Naive thymus-derived CD4-positive, alpha-beta T cell (primary cell): Measurements from ENCODE around the gene KIF26A. TPM values are rescaled to one million over a fixed set of nuclear protein-coding genes. Genes with fewer than 3 reads are reported as not detected.

ENCODE experiments used
- ATAC-seq: fragments of 150-1000 bp; cut with Tn5 transposase; 2 replicates; pipeline ENCODE4 v1.10.0; 2021; ENCODE audit warnings: mild to moderate bottlenecking, moderate library complexity
- CTCF ChIA-PET: fragments of 350-600 bp; sonication (Branson Sonifier 250); formaldehyde crosslinking; loops from one replicate; lab custom pipeline; 2021; ENCODE audit warnings: antibody characterized with exemption; lab: Charles Lee
- POLR2A ChIA-PET: fragments of 350-600 bp; sonication (Branson Sonifier 250); formaldehyde crosslinking; loops from one replicate; lab custom pipeline; 2021; ENCODE audit warnings: antibody characterized with exemption, inconsistent platforms; lab: Charles Lee
- DNase-seq, 9 donors: peaks; one replicate each; pipeline versions ENCODE4 v3.0.0 to v3.0.0-alpha.2; 2020 to 2022; ENCODE audit warnings: mixed read lengths in 1 of 9
- H3K27ac ChIP-seq: one replicate; pipeline ENCODE4 v1.7.0; 2013; ENCODE audit warnings: mild to moderate bottlenecking, low read depth, low read length, moderate library complexity
- H3K27me3 ChIP-seq, 2 donors: one replicate each; pipeline ENCODE4 v1.7.0; 2013; ENCODE audit warnings: low read length in 2 of 2, mild to moderate bottlenecking in 2 of 2, moderate library complexity in 2 of 2; ENCODE audit not compliant: control insufficient read depth in 2 of 2, insufficient read depth in 2 of 2
- H3K36me3 ChIP-seq, 3 experiments: 1 replicate in 2 of 3; 2 replicates in 1 of 3; pipeline ENCODE4 v1.7.0; 2013; ENCODE audit warnings: low read length in 3 of 3, mild to moderate bottlenecking in 3 of 3, moderate library complexity in 1 of 3; ENCODE audit not compliant: insufficient read depth in 3 of 3, control insufficient read depth in 2 of 3
- H3K4me1 ChIP-seq, 2 donors: one replicate each; pipeline ENCODE4 v1.7.0; 2013; ENCODE audit warnings: low read length in 2 of 2, mild to moderate bottlenecking in 2 of 2, moderate library complexity in 1 of 2; ENCODE audit not compliant: control insufficient read depth in 2 of 2, insufficient read depth in 2 of 2
- H3K4me3 ChIP-seq: 2 replicates; pipeline ENCODE4 v1.7.0; 2013; ENCODE audit warnings: mild to moderate bottlenecking, low read length
- H3K9me3 ChIP-seq, 3 experiments: 1 replicate in 2 of 3; 2 replicates in 1 of 3; pipeline ENCODE4 v1.7.0; 2013; ENCODE audit warnings: low read length in 3 of 3; ENCODE audit not compliant: control insufficient read depth in 2 of 3
- H3K27ac Mint-ChIP-seq, 9 donors: one replicate each; pipeline ENCODE4 v1.8.0; 2020 to 2022; ENCODE audit warnings: mixed read lengths in 9 of 9, mild to moderate bottlenecking in 8 of 9, moderate library complexity in 5 of 9, inconsistent platforms in 2 of 9
- H3K27me3 Mint-ChIP-seq, 5 donors: one replicate each; pipeline ENCODE4 v1.8.0; 2021 to 2022; ENCODE audit warnings: mixed read lengths in 5 of 5, mild to moderate bottlenecking in 1 of 5
- H3K36me3 Mint-ChIP-seq, 5 donors: one replicate each; pipeline ENCODE4 v1.8.0; 2020 to 2022; ENCODE audit warnings: mixed read lengths in 5 of 5, mild to moderate bottlenecking in 3 of 5, inconsistent platforms in 1 of 5
- H3K4me1 Mint-ChIP-seq, 7 donors: one replicate each; pipeline ENCODE4 v1.8.0; 2020 to 2022; ENCODE audit warnings: mixed read lengths in 7 of 7, mild to moderate bottlenecking in 3 of 7, inconsistent platforms in 1 of 7
- H3K4me3 Mint-ChIP-seq, 10 donors: one replicate each; pipeline ENCODE4 v1.8.0; 2020 to 2022; ENCODE audit warnings: mild to moderate bottlenecking in 10 of 10, mixed read lengths in 10 of 10, moderate library complexity in 6 of 10, inconsistent platforms in 2 of 10
- H3K9me3 Mint-ChIP-seq, 11 donors: one replicate each; pipeline ENCODE4 v1.8.0; 2020 to 2022; ENCODE audit warnings: mixed read lengths in 11 of 11, mild to moderate bottlenecking in 4 of 11, inconsistent platforms in 1 of 11, moderate library complexity in 1 of 11
- intact Hi-C, 2 donors: fragments of 100-400 bp; cut with micrococcal nuclease; formaldehyde crosslinking; loops; one replicate each; pipeline ENCODE4 v1.15.1; 2023
- polyA plus RNA-seq, 2 donors: library from polyadenylated mRNA; unstranded; fragments of 300-500 nt; fragmentation: Illumina TruSeq; gene quantifications; one replicate each; pipeline ENCODE4 v1.2.3, GENCODE V29; 2021
- total RNA-seq, 6 experiments: library from RNA in 5 of 6; stranded (reverse) in 5 of 6; gene quantifications; 1 replicate in 5 of 6; 2 replicates in 1 of 6; pipeline ENCODE4 v1.2.3 and lab custom pipeline; 2021 to 2026

Gene KIF26A
- total and polyA plus RNA-seq, 7 experiments from 2014 or later = 0.13 to 0.53 (median 0.17) TPM; not detected in 4

DNA sequence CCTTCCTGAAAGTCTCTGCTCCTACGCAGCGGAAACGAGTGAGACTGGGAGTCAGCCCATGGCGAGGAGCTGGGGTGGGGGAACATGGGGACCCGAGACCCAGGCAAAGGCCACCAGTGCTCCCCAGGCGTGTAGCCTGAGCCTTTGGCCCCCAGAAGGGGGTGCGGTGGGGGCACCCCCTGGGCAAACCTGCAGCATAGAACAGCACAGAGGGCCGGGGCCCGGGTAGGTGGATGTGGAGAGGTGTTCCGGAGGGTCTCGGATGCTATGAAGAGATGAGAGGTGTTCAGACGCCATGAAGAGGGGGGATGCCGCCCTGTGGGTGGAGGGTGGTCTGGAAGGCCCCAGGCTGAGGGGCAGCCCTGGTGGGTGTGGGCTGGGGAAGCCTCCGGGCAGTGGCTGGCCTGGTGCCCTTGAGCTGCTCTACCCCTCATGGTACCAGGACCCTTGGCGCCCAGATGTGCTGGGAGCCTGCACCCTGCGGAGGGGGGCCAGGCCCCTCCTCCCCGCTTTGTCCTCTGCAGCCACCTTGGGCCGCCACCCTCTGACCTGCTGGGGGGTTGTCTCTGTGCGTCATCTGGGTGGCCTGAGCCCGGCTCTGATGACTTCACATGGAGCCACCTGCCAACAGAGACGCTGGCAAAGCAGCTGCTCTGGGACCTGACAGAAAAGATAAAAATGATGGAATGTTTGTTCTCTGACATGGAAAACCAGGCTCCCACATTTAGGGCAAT, 83.4 kb downstream of the KIF26A start:
- peak overlapping the region in 1 of 10 donors; percentile 44 for H3K4me3 Mint-ChIP-seq
- H3K27me3 ChIP-seq = peaks cover 0 to 5% of the 10 kb centered on the region in 2 donors
- no peaks in the 10 kb centered on the region for H3K9me3 ChIP-seq
- H3K27ac Mint-ChIP-seq = no peak overlapping the region
- H3K4me1 ChIP-seq = peaks cover 0 to 8% of the 10 kb centered on the region in 2 donors
- no peak overlapping the region for H3K27ac ChIP-seq
- H3K36me3 Mint-ChIP-seq = no peaks in the 10 kb centered on the region
- no peak overlapping the region for H3K4me3 ChIP-seq
- DNase-seq (no peak), ATAC-seq (peak; percentile 15)
- ChIA-PET POLR2A (no interaction called here), CTCF (no interaction called here)
- peaks cover 0 to 25% (median 12%) of the 10 kb centered on the region in 5 donors for H3K27me3 Mint-ChIP-seq
- intact Hi-C loops = no loop called here
- H3K36me3 ChIP-seq = no peaks in the 10 kb centered on the region
- peaks cover 0 to 1% (median 0%) of the 10 kb centered on the region in 11 donors for H3K9me3 Mint-ChIP-seq
- peaks cover 6 to 25% (median 20%) of the 10 kb centered on the region in 7 donors for H3K4me1 Mint-ChIP-seq

DNA sequence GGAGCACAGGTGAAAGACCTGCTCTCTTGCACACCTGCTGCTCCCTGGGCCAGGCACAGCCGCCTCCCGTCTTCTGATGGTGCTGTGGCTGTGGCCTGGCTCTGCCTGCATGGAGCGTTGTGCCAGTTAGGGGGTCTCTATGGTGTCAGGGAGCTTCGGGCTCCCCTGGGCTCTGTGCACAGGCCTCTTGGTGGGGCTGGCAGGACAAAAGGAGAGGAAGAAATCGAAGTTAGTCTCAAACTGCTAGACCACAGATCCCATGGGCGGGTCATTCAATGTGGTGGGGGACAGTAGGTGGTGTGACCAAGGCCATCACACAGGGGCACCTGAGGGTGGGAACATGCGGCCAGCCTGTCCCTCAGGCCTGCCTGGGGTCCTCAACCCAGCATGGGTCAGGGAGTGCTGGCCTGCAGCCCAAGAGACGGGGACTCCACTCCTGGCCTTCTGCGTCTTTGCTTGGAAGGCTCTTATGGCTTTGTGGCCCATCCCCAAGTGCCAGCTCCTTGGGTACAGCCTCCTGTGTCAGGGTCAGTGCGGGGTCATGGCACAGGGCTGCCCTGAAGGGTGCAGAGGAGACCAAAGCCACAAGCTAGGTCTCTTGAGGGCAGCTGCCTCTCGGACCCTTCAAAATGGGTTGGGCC, 84.1 kb downstream of the KIF26A start:
- Histone ChIP-seq H3K27ac (no peak overlapping the region), H3K27me3 (peaks cover 0 to 5% of the 10 kb centered on the region in 2 donors), H3K4me3 (no peak overlapping the region), H3K4me1 (peaks cover 0 to 8% of the 10 kb centered on the region in 2 donors), H3K36me3 (no peaks in the 10 kb centered on the region), H3K9me3 (no peaks in the 10 kb centered on the region)
- H3K4me3 Mint-ChIP-seq = peak overlapping the region in 2 of 10 donors; percentile 12 to 44
- H3K27ac Mint-ChIP-seq = peak overlapping the region in 1 of 9 donors; percentile 72
- no peaks in the 10 kb centered on the region for H3K36me3 Mint-ChIP-seq
- DNase-seq (no peak), ATAC-seq (peak; percentile 14)
- peaks cover 0 to 1% (median 0%) of the 10 kb centered on the region in 11 donors for H3K9me3 Mint-ChIP-seq
- peaks cover 6 to 25% (median 20%) of the 10 kb centered on the region in 7 donors for H3K4me1 Mint-ChIP-seq
- ChIA-PET POLR2A (no interaction called here), CTCF (no interaction called here)
- intact Hi-C loops = no loop called here
- H3K27me3 Mint-ChIP-seq = peaks cover 0 to 25% (median 12%) of the 10 kb centered on the region in 5 donors

DNA sequence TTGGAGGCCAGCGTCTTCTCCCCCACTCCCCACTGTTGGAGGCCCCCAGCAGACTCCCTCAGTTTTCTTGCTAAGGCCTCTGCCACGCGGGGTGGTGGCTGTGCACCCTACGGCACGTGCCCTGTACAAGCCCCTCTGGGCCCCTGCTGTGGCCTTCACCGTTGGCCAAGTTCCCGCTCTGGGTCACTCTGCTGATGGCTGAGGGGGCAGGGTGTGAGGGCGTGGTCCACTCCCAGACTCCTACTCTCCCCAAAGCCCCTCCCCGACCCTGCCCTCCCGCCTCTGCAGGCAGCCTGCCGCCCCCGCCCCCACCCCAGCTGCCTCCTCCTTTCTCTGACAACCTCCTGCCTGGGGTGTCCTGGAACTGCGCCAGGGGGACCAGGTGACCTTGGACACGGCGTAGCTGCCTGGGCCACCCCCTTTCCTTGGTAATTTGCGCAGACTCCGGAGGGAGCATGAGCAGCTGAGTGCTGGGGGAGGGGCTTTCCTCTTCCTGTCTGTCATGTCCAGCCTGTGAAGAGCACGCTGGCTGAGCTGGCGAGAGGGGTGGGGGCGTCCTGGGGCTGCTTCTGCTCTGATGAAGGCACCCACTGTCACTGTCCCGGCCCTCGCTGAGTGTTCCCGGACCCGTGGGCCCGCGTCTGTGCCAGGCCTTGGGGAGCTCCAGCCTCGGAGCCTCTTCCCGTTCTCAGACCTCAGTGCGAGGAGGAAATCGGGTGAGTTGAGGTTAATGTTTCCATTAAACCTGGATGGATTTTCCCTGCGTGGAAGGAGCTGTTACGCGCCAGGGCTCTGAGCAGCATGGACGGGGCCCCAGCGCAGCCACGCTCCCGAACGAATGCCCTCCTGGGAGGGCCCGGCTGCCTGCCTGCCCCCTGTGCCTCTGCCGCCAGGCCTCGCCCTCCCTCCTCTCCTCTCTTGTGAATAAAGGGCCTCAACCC, 85.0 kb downstream of the KIF26A start:
- CTCF ChIA-PET = interaction anchor here (0.7 kb wide), 1 partner anchor 81 kb away, joined by 3 read pairs; no protein-coding TSS in a partner anchor
- Mint-ChIP-seq H3K9me3 (peaks cover 0 to 6% (median 0%) of the 10 kb centered on the region in 11 donors), H3K4me1 (peaks cover 12 to 31% (median 26%) of the 10 kb centered on the region in 7 donors), H3K36me3 (peaks cover 0 to 6% (median 0%) of the 10 kb centered on the region in 5 donors), H3K27me3 (peaks cover 0 to 25% (median 12%) of the 10 kb centered on the region in 5 donors), H3K4me3 (peak overlapping the region in 3 of 10 donors; percentile 6 to 51 (median 47)), H3K27ac (no peak overlapping the region)
- intact Hi-C loops = no loop called here
- H3K4me3 ChIP-seq = no peak overlapping the region
- H3K27me3 ChIP-seq = peaks cover 0 to 5% of the 10 kb centered on the region in 2 donors
- H3K9me3 ChIP-seq = no peaks in the 10 kb centered on the region
- POLR2A ChIA-PET = no interaction called here
- ATAC-seq (peak; percentile 21), DNase-seq (no peak)
- no peak overlapping the region for H3K27ac ChIP-seq
- H3K36me3 ChIP-seq = no peaks in the 10 kb centered on the region
- H3K4me1 ChIP-seq = peaks cover 0 to 8% of the 10 kb centered on the region in 2 donors

DNA sequence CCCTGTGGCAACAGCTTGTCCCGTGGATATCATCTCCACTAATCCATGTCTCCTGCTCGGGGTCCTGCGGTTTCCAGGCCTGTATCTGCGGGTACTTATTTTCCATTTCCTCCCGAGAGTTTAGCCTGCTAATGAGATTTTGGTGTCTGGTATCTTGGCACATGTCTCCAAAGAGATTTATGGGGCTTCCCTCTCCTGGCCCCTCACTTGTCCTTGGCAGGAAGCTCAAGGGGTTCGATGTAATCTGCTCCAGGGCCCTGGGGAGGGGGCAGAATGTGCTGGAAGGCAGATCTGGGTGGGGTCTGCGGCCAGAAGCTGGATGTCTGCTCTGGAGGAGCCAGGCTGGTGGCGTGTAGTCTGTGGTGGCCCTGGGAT, 85.7 kb downstream of the KIF26A start:
- Mint-ChIP-seq H3K27ac (no peak overlapping the region), H3K27me3 (peaks cover 0 to 25% (median 12%) of the 10 kb centered on the region in 5 donors), H3K4me3 (peak overlapping the region in 2 of 10 donors; percentile 47 to 51), H3K36me3 (peaks cover 0 to 6% (median 0%) of the 10 kb centered on the region in 5 donors), H3K4me1 (peaks cover 12 to 31% (median 26%) of the 10 kb centered on the region in 7 donors), H3K9me3 (peaks cover 0 to 6% (median 0%) of the 10 kb centered on the region in 11 donors)
- intact Hi-C loops = no loop called here
- ATAC-seq (no peak), DNase-seq (no peak)
- no peaks in the 10 kb centered on the region for H3K9me3 ChIP-seq
- ChIA-PET CTCF (interaction anchor here (0.7 kb wide), 1 partner anchor 80 kb away, joined by 3 read pairs; no protein-coding TSS in a partner anchor), POLR2A (no interaction called here)
- H3K27ac ChIP-seq = no peak overlapping the region
- H3K36me3 ChIP-seq = no peaks in the 10 kb centered on the region
- H3K4me3 ChIP-seq = no peak overlapping the region
- peaks cover 0 to 5% of the 10 kb centered on the region in 2 donors for H3K27me3 ChIP-seq
- H3K4me1 ChIP-seq = peaks cover 0 to 8% of the 10 kb centered on the region in 2 donors

DNA sequence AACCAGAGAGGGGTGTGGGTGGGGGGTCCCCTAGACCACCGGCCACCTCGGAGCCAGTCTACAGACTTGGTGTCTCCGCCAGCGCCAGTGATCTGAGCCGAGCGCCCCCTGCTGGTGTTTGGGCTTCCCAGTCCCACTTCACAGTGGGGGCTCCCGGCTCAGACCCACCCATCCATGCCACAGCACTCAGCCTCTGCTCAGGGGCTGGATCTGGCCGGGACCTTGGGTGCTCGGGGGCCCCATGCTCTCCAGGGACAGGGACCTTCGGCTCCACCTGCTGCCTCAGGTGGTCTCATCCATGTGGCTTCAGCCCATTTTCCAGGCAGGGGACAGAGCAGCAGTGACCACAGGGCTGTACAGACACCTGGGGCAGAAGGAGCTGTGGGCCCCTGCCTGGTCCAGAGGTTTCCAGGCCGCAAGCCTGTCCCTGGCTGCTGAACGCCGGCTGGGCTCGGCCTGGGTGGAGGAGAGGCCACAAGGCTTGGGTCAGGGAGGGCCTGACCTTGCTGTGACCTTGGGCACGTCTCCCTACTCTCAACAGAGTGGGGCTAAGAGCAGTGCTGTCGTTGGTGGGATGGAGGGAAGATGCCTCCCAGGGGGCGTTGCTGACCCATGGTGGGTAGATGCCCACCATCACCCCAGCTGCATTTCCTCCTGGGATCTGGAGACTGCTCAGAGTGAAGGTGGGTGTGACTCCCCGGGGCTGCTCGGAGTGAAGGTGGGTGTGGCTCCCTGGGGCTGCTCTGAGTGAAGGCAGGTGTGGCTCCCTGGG, 86.3 kb downstream of the KIF26A start:
- peak overlapping the region in 1 of 10 donors; percentile 30 for H3K4me3 Mint-ChIP-seq
- no peaks in the 10 kb centered on the region for H3K36me3 ChIP-seq

More for the DNA sequence above, 86.3 kb downstream of the KIF26A start:
- ChIA-PET CTCF (interaction anchor here (0.6 to 0.7 kb wide), 2 partner anchors 12 to 79 kb away, joined by 3 to 4 read pairs; no protein-coding TSS in a partner anchor), POLR2A (no interaction called here)
- ATAC-seq (no peak), DNase-seq (no peak)
- peaks cover 0 to 25% (median 12%) of the 10 kb centered on the region in 5 donors for H3K27me3 Mint-ChIP-seq
- H3K9me3 Mint-ChIP-seq = peaks cover 0 to 6% (median 0%) of the 10 kb centered on the region in 11 donors
- no peak overlapping the region for H3K27ac ChIP-seq
- intact Hi-C loops = no loop called here
- peaks cover 0 to 5% of the 10 kb centered on the region in 2 donors for H3K27me3 ChIP-seq
- H3K4me3 ChIP-seq = no peak overlapping the region
- peak overlapping the region in 1 of 9 donors; percentile 33 for H3K27ac Mint-ChIP-seq
- peaks cover 12 to 31% (median 26%) of the 10 kb centered on the region in 7 donors for H3K4me1 Mint-ChIP-seq
- H3K4me1 ChIP-seq = peaks cover 0 to 8% of the 10 kb centered on the region in 2 donors
- peaks cover 0 to 6% (median 0%) of the 10 kb centered on the region in 5 donors for H3K36me3 Mint-ChIP-seq
- H3K9me3 ChIP-seq = no peaks in the 10 kb centered on the region
